HepG2 (cell line): ENCODE data around the gene IL6R. TPM values are rescaled to one million over a fixed set of nuclear protein-coding genes. Genes with fewer than 3 reads are reported as not detected.

Experiments
- AHDC1 ChIP-seq: sonication (generic); formaldehyde crosslinking; IDR thresholded peaks from 2 replicates; pipeline ENCODE4 v1.5.1; 2020; ENCODE audit warnings: mild to moderate bottlenecking, missing genetic modification reagents, borderline replicate concordance
- DRAP1 ChIP-seq: IDR thresholded peaks from 2 replicates; pipeline ENCODE4 v1.6.1; 2016; ENCODE audit warnings: missing genetic modification reagents, missing compliant biosample characterization
- GFI1 ChIP-seq: sonication (generic); formaldehyde crosslinking; IDR thresholded peaks from 2 replicates; pipeline ENCODE4 v1.5.0; 2020; ENCODE audit warnings: missing genetic modification reagents, mild to moderate bottlenecking, borderline replicate concordance
- HDAC2 ChIP-seq: sonication (generic); formaldehyde crosslinking; IDR thresholded peaks from 2 replicates; pipeline ENCODE4 v1.4.0; 2020; ENCODE audit warnings: missing genetic modification reagents
- NFAT5 ChIP-seq: sonication (generic); formaldehyde crosslinking; IDR thresholded peaks from 2 replicates; pipeline ENCODE4 v1.4.0; 2020; ENCODE audit warnings: missing genetic modification reagents
- NR2C2 ChIP-seq: sonication (generic); formaldehyde crosslinking; IDR thresholded peaks from 2 replicates; pipeline ENCODE4 v1.4.0; 2020; ENCODE audit warnings: missing genetic modification reagents, mild to moderate bottlenecking, moderate library complexity, borderline replicate concordance
- TBX3 ChIP-seq: fragments of 450-650 bp; IDR thresholded peaks from 2 replicates; pipeline ENCODE4 v1.6.1; 2017; ENCODE audit warnings: antibody characterized with exemption, mild to moderate bottlenecking, inconsistent platforms, borderline replicate concordance
- ZBTB3 ChIP-seq: sonication (generic); formaldehyde crosslinking; IDR thresholded peaks from 2 replicates; pipeline ENCODE4 v1.4.0; 2020; ENCODE audit warnings: low read depth, mild to moderate bottlenecking, moderate library complexity, missing genetic modification reagents, borderline replicate concordance
- ZFP91 ChIP-seq: sonication (generic); formaldehyde crosslinking; IDR thresholded peaks from 2 replicates; pipeline ENCODE4 v1.9.0; 2022; ENCODE audit warnings: missing genetic modification reagents, mild to moderate bottlenecking, borderline replicate concordance
- ZNF710 ChIP-seq: sonication (generic); formaldehyde crosslinking; IDR thresholded peaks from 2 replicates; pipeline ENCODE4 v1.5.0; 2020; ENCODE audit warnings: mild to moderate bottlenecking, missing genetic modification reagents, borderline replicate concordance
- ZNF841 ChIP-seq: sonication (generic); formaldehyde crosslinking; IDR thresholded peaks from 2 replicates; pipeline ENCODE4 v1.8.1; 2023; ENCODE audit warnings: missing genetic modification reagents, borderline replicate concordance
- polyA plus RNA-seq, 8 experiments: library from polyadenylated mRNA; depleted of rRNA in 3 of 8; stranded (reverse) in 7 of 8; unstranded in 1 of 8; fragments of >200 nt; fragmentation: Illumina TruSeq in 4 of 8; extraction: Trizol in 4 of 8; gene quantifications; 2 replicates each; pipeline versions ENCODE4 v1.2.1 to v1.2.3, GENCODE V29; 2011 to 2016; ENCODE audit warnings: low read depth in 4 of 8, missing spikeins in 1 of 8, mixed read lengths in 1 of 8; ENCODE audit not compliant: insufficient read depth in 1 of 8
- total RNA-seq, 5 experiments: library from RNA; depleted of rRNA; stranded (reverse); fragments of >200 nt; fragmentation: Illumina TruSeq; extraction: Trizol; gene quantifications; 2 replicates each; pipeline ENCODE4 v1.2.3, GENCODE V29; 2016; ENCODE audit warnings: low read depth in 1 of 5

Gene IL6R
- total and polyA plus RNA-seq, 2 of the 13 experiments (the other 11 are each of a cell fraction or from before 2014, with no cell fraction given): 5.0 to 24.5 TPM

GRCh38 chr1:154497026-154497806 is 92.1 kb downstream of the IL6R start (continued):
- TF ChIP-seq NFAT5: no peak
- no peak for TF ChIP-seq ZBTB3 (CRISPR knock-in tag)
- TF ChIP-seq NR2C2 (CRISPR knock-in tag): no peak
- no peak for TF ChIP-seq ZNF710 (CRISPR knock-in tag)
- no peak for TF ChIP-seq ZNF841 (CRISPR knock-in tag)
- TF ChIP-seq TBX3: no peak
- no peak for TF ChIP-seq ZFP91 (CRISPR knock-in tag)
- peak; percentile 60; the same call in 1 of the 2 replicates for TF ChIP-seq GFI1 (CRISPR knock-in tag)
- peak; percentile 72; the same call in 1 of the 2 replicates for TF ChIP-seq AHDC1 (CRISPR knock-in tag)
- TF ChIP-seq HDAC2: no peak
- TF ChIP-seq DRAP1 (CRISPR knock-in tag): no peak
- TF ChIP-seq, all 625 proteins: peak for 22
